GM03348 (cell line): Measurements from ENCODE around the gene SLC16A3.
"Not testable (repeated sequence)": the region's sequence is repeated elsewhere in the genome, so short reads cannot be mapped to it uniquely, and the experiment has no call there.

ENCODE experiments used
- DNase-seq: peaks from one replicate; pipeline ENCODE4 v3.0.0; 2012; ENCODE audit warnings: low spot score

Gene SLC16A3

DNA sequence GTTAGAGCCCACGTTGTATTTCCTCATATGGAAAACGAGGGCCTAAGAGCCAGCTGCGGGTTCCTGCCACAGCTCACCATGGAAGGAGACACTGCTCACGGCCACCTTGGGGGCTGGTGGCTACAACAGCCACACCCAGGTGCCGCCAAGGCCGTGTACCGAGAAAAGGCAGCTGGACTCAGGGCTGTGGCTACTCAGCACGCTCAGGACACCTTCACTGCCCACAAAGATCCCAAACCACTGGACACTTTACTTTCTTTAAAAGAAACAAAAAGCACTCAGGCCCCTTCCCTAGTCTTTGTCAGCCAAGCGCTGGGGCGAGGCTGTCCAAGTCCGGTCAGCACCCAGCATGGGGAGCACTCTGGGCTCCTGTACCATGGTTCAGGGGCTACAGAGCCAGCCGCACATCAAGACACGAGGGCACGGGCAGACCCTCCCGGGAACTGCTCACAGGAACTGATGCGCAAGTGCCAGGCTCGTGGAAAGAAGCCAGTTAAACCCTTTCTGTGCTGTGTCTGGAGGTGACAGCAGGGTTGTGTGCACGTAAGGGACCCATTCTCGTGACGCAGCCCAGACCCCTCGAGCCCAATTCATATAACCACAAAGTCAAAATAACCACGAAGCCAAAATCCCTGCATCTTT is 18.5 kb downstream of the SLC16A3 start:
- peak; percentile 60 for DNase-seq

DNA sequence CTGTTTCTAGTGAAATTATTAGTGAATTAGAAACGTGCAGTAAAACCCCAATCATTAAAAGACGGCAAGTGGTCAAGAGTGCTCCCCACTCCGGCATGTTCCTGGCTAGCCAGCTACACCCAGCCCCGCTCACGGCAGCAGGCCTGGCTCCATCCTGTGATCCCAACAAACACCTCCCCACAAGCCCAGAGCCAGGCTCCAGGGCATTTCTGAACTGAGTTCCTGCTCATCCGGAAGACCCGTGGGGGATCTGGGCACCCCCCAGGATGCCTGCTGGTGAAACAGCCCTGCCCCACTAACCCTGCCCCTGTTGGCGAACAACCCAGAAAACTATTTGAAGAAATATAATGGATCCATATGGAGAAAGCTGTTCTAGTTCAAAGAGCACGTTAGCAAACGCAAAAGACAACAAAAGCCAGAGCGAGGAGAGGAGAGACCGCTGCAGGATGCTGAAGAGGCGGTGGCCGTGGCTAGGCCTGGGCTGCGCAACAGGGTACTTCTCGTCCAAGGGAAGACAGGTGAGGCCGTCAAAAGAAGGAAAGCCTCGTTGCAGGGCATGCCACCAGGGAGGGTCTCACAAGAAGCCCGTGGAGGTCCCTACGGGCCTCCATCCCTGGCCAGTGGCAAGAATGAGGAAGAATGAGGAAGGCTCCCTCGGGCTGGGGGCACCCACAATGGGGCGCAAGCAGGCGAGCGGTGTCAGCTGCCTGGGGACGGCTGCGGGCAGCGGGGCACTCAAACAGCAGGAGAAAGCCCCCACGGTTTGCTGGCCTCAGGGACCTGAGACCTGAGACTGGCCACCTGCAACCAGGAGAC is 19.2 kb downstream of the SLC16A3 start:
- DNase-seq: no peak

DNA sequence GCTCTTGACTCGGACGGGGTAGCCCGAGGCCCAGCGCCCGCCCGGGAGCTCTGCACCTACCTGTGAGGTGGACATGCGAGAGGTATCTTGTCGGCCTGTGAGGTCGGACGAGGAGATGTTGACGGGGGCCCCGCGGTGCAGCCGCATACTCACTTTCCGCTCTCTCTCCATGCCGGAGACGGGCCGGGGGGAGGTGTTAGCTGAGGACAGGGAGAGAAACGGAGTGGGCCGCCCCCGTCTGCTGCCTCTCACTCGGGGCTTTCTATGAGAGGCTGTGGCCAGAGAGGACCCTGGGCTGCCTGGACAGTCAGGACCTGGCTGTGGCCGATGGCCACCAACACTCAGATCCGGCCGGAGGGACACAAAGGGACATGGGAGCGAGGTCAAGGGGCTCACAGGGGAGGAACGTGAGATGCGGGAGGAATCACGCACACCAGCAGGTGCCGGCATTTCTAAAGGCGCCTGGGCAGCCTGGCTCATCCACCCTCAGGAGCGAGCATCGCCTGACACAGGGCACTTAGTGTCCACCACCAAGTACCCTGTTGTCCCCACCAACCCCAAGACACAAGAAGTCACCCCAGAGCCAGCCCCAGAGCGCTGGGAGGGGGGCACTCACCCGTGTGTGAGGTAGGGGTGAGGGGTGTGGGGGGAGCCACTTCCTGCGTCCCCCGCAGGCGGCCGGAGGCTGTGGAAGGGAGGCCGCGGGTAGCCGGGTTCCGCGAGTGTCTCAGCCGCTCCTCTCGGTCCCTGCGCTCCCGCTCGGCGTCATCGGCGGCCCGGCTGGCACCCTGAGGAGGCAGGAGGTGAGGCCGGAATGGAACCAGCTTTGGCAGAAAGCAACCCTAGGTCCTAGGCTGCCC is 20.2 kb downstream of the SLC16A3 start:
- no peak for DNase-seq

DNA sequence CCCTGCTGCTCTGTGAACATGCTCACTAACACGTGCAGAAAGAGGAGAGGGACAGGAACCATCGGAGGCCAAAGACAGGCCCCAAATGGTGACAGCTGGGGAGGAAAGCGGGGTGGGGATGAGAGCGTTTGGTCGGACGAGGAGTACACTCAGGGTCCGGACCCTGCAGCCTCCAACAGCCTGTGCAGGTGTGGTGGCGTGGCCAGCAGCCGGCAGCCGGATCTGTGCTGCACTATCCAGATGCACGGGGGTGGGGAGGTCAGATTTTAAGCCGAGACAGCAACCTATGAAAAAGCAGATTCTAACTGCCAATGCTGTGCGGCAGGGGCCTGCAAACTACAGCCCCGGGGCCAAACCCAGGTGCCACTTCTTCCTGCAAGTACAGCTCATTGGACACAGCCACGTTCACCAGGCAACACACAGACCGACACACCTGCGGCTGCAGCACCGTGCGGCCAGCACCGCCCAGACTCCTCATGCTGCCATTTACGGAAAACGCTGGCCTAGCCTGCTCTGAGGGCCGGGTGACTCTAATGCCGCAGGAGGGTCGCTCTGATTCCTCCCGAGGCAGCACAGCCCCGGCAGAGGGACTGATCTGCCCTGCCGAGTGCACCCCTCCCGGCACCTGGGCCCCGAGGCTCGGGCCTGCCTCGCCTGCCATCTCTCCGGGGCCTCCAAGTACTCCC is 21.2 kb downstream of the SLC16A3 start:
- no peak for DNase-seq

DNA sequence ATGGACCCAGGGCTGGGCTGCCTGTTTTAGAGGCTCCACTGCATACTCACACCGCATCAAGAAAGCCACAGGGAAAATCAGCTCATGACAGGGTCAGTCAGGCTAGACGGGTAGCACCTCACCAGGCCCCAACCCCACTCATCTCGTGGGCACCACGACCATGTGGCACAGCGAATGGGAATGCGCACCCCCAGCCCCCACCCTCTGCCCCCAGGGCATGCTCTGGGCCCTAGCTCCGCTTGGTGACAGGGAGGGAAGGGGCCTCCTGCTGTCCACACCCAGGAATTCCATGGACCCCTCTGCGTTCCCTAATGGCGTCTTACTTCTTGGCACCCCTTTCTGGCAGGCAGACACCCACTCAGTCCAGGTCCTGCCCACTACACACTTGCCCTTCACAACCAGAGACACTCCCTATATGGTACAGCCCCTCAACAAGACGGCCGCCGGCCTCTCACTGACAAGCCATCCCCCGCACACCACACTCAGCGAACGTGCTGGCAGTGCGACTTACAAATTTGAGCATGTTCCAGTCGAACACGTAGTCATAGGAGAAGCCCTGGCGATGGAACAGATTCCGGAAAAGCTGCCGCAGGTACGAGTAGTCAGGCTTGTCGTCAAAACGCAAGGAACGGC is 22.1 kb downstream of the SLC16A3 start:
- DNase-seq: no peak

DNA sequence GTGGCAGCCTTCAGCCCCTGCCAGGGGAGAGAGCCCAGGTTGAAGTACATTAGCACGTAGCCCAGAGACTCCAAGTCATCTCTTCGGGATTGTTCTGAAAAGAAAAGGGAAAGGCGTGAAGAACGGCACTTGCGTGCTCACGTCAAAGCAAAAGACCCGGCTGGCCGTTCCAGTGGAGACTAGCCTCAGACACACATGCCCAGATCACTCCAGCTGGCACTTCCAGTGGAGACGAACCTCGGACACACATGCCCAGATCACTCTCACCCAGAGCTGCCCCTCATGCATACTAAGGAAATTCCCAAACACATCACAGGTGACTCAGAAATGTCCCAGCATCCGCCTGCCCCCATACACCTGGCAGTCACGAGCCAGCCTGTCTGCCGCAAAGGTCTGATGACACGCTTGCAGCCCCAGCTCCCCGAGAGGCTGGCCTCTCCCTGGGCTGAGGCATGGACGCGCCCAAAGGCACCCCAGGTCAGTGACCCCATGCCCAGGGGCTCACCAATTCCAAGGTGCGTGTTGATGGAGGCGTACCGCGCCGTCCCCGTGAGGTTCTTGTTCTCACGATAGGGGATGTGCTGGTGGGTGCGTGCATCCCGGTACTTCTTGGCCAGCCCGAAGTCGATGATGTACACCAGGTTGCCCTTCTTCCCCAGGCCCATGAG is 23.8 kb downstream of the SLC16A3 start:
- no peak for DNase-seq

DNA sequence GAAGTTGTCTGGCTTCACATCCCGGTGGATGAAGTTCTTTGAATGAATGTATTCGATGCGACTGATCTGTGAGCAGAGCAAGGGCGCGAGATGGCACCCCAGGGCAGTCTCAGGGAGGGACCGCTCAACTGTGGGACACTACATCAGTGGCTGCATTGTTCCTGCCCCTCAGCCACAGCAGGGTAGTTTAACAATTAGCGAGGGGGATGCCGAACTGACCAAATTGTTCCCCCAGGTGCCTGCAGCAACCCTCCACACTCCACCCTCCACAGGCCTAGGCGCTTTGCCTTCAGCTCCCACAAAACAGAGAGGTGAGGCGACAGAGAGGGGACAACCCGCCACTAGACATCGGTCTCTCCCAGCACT is 24.3 kb downstream of the SLC16A3 start:
- DNase-seq: no peak

DNA sequence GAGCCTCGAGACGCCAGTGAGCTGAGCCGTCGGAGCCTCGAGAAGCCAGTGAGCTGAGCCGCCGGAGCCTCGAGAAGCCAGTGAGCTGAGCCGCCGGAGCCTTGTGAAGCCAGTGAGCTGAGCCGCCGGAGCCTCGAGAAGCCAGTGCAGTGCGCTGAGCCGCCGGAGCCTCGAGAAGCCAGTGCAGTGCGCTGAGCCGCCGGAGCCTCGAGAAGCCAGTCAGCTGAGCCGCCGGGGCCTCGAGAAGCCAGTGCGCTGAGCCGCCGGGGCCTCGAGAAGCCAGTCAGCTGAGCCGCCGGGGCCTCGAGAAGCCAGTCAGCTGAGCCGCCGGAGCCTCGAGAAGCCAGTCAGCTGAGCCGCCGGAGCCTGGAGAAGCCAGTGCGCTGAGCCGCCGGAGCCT is 25.3 kb downstream of the SLC16A3 start:
- not testable (repeated sequence) for DNase-seq

DNA sequence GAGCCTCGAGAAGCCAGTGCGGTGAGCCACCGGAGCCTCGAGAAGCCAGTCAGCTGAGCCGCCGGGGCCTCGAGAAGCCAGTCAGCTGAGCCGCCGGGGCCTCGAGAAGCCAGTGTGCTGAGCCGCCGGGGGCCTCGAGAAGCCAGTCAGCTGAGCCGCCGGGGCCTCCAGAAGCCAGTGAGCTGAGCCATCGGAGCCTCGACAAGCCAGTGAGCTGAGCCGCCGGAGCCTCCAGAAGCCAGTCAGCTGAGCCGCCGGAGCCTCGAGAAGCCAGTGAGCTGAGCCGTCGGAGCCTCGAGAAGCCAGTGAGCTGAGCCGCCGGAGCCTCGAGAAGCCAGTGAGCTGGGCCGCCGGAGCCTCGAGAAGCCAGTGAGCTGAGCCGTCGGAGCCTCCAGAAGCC is 25.9 kb downstream of the SLC16A3 start:
- not testable (repeated sequence) for DNase-seq

DNA sequence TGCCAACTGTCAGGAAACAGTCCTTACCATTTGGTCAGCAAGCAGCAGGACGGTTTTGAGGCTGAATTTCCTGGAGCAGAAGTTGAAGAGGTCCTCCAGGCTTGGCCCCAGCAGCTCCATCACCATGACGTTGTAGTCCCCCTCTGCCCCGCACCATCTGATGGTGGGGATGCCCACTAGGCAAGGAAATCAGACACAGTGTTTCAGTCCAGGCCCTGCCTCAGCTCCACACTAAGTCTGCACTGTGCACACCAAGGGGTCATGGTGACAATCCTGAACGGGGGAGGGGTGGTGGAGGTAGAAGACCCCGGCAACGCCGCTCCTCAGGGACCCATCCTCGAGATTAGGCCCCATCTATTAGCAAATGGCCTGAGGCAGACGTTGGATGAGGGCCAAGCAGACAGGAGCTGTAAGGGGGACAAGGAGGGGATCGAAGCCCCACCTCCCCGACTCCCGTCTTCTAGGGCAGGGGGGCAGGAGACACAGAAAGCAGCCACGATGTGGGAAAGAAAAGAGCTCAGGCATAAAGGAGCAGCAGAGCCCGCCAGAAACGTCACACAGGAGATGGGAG is 26.6 kb downstream of the SLC16A3 start:
- no peak for DNase-seq

DNA sequence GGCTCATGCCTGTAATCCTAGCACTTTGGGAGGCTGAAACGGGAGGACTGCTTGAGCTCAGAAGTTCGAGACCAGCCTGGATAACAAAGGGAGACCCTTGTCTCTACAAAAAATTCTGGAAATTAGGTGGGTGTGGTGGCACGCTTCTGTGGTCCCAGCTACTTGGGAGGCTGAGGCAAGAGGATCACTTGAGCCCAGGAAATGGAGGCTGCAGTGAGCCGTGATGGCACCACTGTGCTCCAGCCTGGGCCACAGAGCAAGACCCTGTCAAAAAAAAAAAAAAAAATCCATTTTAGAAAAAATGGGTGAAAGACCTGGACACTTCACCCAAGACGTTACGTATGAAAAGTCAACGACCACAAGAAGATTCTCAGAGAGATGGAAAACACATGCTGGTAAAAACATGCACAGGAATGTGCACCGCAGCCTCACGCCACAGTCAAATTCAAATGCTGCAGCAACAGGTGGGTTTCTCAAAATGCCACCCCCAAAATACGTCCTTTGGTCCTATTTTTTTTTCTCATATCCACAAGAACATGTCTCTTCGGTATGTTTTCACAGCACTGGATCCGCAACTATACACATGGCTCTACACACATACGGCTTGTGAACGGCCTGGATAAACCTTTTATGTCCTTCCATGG is 27.5 kb downstream of the SLC16A3 start:
- no peak for DNase-seq

DNA sequence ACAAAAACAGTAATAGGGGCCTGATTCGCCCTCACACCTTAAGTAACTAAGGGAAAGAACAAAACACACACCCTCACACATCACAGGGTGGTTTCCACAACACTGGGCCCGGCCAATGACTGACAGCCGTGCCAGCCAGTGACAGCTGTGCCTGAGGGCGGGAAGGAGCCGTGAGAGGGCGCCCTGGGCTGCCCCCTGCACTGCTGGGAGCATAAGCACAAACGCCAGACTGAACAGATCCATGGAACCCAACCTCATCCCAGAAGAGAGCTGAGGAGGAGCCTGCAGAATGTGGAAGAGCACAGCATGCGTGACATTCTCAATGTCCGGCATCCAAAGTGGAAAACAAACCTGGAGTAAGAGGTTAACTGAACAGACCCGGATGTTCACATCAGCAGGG is 28.6 kb downstream of the SLC16A3 start:
- peak; percentile 53 for DNase-seq

DNA sequence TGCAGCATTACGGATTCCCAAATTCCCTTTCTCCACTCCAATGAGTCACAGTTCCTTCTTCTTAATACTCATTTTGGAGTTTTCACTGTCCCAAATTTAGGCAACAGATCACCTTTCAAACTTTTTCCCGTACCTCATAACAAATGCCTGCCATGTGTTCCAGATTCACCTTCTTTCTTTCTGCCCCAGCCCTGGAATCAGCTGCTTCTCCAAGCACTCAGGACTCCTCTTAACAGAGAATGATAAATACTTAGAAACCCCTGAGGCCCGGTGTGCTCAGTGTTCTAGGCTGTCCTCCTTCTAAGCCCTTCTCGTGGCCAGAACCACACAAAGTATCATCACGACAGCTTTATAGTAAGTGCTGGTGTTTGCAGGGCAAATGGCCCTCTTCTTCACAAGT is 29.7 kb downstream of the SLC16A3 start:
- no peak for DNase-seq

DNA sequence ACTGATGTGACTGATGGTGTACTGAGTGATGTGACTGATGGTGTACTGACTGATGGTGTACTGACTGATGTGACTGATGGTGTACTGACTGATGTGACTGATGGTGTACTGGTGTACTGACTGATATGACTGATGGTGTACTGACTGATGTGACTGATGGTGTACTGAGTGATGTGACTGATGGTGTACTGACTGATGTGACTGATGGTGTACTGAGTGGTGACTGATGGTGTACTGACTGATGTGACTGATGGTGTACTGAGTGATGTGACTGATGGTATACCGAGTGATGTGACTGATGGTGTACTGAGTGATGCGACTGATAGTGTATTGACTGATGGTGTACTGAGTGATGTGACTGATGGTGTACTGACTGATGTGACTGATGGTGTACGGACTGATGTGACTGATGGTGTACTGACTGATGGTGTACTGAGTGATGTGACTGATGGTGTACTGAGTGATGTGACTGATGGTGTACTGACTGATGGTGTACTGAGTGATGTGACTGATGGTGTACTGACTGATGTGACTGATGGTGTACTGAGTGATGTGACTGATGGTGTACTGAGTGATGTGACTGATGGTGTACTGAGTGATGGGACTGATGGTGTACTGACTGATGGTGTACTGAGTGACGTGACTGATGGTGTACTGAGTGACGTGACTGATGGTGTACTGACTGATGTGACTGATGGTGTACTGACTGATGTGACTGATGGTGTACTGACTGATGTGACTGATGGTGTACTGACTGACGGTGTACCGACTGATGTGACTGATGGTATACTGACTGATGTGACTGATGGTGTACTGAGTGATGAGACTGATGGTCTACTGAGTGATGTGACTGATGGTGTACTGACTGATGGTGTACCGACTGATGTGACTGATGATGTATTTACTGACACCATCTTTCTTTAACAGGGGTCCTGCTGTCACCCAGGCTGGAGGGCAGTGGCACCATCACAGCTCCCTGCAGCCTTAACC is 31.4 kb downstream of the SLC16A3 start:
- DNase-seq: not testable (repeated sequence)

DNA sequence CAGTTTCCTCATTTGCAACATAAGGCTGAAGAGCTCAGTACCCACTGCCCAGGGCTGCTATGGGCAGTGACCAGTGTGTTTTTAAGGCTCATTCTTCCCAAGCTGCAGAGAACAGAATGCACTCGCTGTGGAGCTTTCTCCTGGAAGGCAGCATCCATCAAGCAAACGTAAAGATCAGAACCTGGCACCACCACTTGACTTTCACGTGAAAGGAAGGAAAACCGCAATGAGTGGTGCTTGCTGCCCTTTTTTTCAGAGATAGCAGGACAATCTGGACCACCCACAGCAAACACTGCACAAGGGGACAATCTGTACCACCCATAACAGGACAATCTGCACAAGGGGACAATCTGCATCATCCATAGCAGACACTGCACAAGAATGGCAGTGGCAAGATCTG is 33.5 kb downstream of the SLC16A3 start:
- no peak for DNase-seq

DNA sequence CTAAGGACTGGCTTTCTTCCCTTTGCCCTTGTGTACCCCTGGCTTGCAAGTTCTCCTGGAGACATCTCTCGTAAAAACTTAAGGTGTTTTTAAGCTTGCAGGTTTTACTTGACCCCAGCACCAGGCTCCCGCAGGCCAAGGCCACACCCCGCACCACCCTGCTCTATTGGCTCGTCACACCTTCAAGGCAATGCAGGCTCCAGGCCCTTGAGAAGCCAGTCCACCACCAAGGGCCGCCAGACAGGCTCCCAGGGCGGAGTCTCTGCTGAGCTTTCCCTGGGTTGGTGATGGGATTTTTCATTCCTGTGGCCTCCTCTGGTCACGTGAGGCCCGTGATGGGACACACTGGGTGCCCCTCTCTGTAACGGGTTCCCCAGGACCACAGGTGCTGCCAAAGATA is 34.8 kb downstream of the SLC16A3 start:
- no peak for DNase-seq

DNA sequence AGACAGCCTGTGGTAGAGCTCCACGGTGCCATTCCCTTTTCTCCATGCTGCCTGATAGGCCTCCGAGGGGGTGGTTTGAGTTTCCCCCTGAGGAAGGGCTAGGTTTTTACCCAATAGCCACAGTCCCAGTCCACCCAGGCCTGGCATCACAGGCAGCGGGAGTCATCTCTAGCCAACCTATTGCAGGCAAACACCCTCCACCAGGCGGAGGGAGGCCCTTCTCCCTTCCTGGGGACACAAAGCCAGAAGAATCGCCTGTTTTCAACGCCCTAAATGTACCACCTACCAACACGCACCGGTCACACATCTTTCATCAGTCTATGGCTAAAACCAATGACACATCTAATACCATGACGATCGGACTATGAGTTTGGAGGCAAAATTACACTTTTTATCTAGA is 37.3 kb downstream of the SLC16A3 start:
- DNase-seq: no peak

DNA sequence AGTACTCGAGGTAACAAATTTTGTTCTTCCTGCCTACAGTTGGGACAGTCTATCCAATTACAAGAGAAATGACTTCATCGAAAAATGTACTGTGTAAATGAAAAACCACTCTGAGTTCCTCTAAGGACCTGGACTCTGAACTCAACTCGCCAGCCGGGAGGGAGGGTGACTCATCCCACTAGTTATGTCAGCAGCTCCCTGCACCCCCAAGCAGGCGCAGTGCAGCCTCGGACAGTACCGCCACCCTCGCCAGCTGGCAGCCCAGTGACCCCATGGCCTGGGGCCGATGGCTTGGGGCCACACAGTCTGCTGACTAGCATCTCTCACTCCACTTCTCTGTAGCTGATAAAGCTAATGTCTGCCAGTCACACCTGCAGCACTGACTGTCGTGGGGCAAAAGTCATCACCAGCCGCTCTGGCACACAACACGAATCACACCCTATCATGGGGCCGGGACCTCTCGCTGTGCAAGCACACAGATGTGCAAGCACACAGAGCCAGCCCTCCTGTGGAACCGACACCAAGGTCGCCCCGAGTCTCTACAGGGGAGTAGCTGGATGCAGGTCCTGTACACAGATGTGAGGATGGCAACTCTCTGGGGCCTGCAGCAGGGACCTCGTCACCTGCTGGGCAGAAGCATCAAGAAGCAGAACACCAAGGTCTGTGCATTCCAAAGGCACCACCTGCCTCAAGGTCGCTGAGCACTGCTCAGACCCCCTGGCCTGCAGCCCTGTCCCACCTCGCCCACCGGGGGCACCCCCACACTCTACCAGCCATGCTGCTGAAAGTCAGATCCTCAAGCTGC is 38.9 kb downstream of the SLC16A3 start:
- peak; percentile 95 for DNase-seq
